ENCODE results near the gene RNF13.

GRCh38 chr3:150005243-150006112 lies 192.5 kb downstream of the RNF13 start:
- TF ChIP-seq CTCF (IDR thresholded peaks at IDR 0.05; ENCODE audit: insufficient read depth, low read depth, low read length) (no peak), EZH2 (IDR thresholded peaks at IDR 0.05; ENCODE audit: insufficient read depth, low read length) (no peak)
